ENCODE data around the gene KIF21A. TPM values are rescaled to one million over a fixed set of nuclear protein-coding genes. Genes with fewer than 3 reads are reported as not detected.

The KIF21A gene
- total RNA-seq, 1 experiment from 2014 or later, result 29.1 TPM

DNA sequence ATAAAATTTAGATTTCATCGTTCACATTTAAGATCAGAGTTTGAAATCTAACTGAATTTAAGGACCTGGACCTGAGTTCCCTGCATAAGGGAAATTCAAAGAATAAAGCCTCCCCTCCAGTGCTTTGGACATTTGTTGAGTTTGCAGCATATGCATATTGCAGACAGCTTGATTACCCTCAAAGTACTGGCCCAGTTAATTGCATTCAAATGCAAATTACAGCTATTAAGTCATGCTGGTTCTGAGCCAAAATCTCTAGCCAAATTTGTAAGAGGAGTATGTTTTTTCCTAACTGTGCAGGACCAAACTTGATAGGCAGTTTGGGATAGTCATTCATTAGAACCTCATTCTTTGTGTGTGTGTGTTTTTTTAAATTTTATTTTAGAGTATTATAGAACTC, 9.1 kb upstream of the KIF21A start:
- ChIA-PET RAD21 (ENCODE audit: low non-redundant PET in 1 of 2, low total read pairs in 2 of 2, uncharacterized antibody in 2 of 2, unreplicated experiment in 2 of 2) (no interaction called here), POLR2A (no interaction called here)
- no TSS peak for BruUV-seq (replicated peaks)

DNA sequence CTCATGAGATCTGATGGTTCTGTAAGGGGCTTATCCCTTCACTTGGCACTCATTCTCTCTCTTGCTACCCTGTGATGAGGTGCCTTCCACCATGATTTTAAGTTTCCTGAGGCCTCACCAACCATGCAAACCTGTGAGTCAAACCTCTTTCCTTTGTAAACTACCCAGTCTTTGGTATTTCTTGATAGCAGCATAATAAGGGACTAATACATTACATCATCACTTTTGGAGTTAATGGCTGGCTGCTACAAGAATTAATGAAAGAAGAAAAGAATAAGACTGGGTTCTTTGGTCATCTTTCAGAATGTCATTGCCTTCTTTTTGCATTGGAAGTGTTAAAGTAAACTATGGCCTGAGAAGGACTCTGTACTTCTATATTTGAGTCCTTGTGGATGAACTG, 5.1 kb upstream of the KIF21A start:
- BruUV-seq (replicated peaks), result no TSS peak
- no peak overlapping the region for H3K9ac ChIP-seq (ENCODE audit: low read length)
- no peaks in the 10 kb centered on the region for H3K9me2 ChIP-seq (ENCODE audit: insufficient read depth)
- intact Hi-C loops (cut with micrococcal nuclease), result no loop called here
- peaks cover 6 to 12% of the 10 kb centered on the region in 2 experiments; a peak in 3 of 4 replicates for H3K4me1 ChIP-seq (ENCODE audit: control insufficient read depth in 1 of 2, insufficient read depth in 2 of 2, low read length in 2 of 2)
- ATAC-seq (no peak), DNase-seq (ENCODE audit: low read depth, low spot score) (no peak)
- no peaks in the 10 kb centered on the region for H4K20me1 ChIP-seq (ENCODE audit: insufficient read depth)
- no peak overlapping the region for H3K4me3 ChIP-seq (replicated peaks in 1 of 2; ENCODE audit: low read depth in 1 of 2, low read length in 2 of 2)
- H3K4me2 ChIP-seq (ENCODE audit: low read length), result no peak overlapping the region
- no peaks in the 10 kb centered on the region for H3K27me3 ChIP-seq (ENCODE audit: insufficient read depth, low read length)
- H3K27ac ChIP-seq (ENCODE audit: low read depth, low read length), result no peak overlapping the region
- H3K36me3 ChIP-seq (ENCODE audit: control insufficient read depth in 1 of 2, insufficient read depth in 2 of 2, low read length in 2 of 2), result no peaks in the 10 kb centered on the region
- ChIA-PET RAD21 (ENCODE audit: low non-redundant PET in 1 of 2, low total read pairs in 2 of 2, uncharacterized antibody in 2 of 2, unreplicated experiment in 2 of 2) (no interaction called here), CTCF (no interaction called here), POLR2A (no interaction called here)
- no peaks in the 10 kb centered on the region for H3K9me3 ChIP-seq (ENCODE audit: control insufficient read depth in 1 of 2, insufficient read depth in 1 of 2, low read depth in 1 of 2, low read length in 2 of 2)
- H3K79me2 ChIP-seq (ENCODE audit: insufficient read depth, low read length), result no peaks in the 10 kb centered on the region
- H2AFZ ChIP-seq (ENCODE audit: low read depth, low read length, poor library complexity, severe bottlenecking), result no peak overlapping the region
- TF ChIP-seq, protein P1, sequence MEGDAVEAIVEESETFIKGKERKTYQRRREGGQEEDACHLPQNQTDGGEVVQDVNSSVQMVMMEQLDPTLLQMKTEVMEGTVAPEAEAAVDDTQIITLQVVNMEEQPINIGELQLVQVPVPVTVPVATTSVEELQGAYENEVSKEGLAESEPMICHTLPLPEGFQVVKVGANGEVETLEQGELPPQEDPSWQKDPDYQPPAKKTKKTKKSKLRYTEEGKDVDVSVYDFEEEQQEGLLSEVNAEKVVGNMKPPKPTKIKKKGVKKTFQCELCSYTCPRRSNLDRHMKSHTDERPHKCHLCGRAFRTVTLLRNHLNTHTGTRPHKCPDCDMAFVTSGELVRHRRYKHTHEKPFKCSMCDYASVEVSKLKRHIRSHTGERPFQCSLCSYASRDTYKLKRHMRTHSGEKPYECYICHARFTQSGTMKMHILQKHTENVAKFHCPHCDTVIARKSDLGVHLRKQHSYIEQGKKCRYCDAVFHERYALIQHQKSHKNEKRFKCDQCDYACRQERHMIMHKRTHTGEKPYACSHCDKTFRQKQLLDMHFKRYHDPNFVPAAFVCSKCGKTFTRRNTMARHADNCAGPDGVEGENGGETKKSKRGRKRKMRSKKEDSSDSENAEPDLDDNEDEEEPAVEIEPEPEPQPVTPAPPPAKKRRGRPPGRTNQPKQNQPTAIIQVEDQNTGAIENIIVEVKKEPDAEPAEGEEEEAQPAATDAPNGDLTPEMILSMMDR (IDR thresholded peaks at IDR 0.05 in 2 of 3, conservative IDR thresholded peaks at IDR 0.05 in 1 of 3; ENCODE audit: borderline replicate concordance in 1 of 3, insufficient read depth in 1 of 3, low read depth in 2 of 3, low read length in 2 of 3), result no peak
- no peak for TF ChIP-seq RAD21 (IDR thresholded peaks at IDR 0.05; ENCODE audit: low read depth)
- TF ChIP-seq, protein P2, sequence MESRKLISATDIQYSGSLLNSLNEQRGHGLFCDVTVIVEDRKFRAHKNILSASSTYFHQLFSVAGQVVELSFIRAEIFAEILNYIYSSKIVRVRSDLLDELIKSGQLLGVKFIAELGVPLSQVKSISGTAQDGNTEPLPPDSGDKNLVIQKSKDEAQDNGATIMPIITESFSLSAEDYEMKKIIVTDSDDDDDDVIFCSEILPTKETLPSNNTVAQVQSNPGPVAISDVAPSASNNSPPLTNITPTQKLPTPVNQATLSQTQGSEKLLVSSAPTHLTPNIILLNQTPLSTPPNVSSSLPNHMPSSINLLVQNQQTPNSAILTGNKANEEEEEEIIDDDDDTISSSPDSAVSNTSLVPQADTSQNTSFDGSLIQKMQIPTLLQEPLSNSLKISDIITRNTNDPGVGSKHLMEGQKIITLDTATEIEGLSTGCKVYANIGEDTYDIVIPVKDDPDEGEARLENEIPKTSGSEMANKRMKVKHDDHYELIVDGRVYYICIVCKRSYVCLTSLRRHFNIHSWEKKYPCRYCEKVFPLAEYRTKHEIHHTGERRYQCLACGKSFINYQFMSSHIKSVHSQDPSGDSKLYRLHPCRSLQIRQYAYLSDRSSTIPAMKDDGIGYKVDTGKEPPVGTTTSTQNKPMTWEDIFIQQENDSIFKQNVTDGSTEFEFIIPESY (IDR thresholded peaks at IDR 0.05; ENCODE audit: extremely low read depth, insufficient replicate concordance, low read length), result no peak
- no peak for TF ChIP-seq ZFX (IDR thresholded peaks at IDR 0.05)
- TF ChIP-seq POLR2AphosphoS5 (IDR thresholded peaks at IDR 0.05; ENCODE audit: low read depth, low read length), result no peak
- TF ChIP-seq, protein P3, sequence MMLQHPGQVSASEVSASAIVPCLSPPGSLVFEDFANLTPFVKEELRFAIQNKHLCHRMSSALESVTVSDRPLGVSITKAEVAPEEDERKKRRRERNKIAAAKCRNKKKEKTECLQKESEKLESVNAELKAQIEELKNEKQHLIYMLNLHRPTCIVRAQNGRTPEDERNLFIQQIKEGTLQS (IDR thresholded peaks at IDR 0.05), result no peak
- no peak for TF ChIP-seq TCF7L2 (IDR thresholded peaks at IDR 0.05; ENCODE audit: borderline replicate concordance, extremely low read depth, insufficient read depth, insufficient read length)
- TF ChIP-seq JUND (IDR thresholded peaks at IDR 0.05), result no peak

More for the DNA sequence above, 9.1 kb upstream of the KIF21A start:
- Histone ChIP-seq H3K4me2 (ENCODE audit: low read length) (no peak overlapping the region), H3K4me3 (replicated peaks in 1 of 2; ENCODE audit: low read depth in 1 of 2, low read length in 2 of 2) (no peak overlapping the region), H3K9me2 (ENCODE audit: insufficient read depth) (no peaks in the 10 kb centered on the region), H3K36me3 (ENCODE audit: control insufficient read depth in 1 of 2, insufficient read depth in 2 of 2, low read length in 2 of 2) (no peaks in the 10 kb centered on the region), H3K9ac (ENCODE audit: low read length) (no peak overlapping the region), H3K27ac (ENCODE audit: low read depth, low read length) (no peak overlapping the region), H3K9me3 (ENCODE audit: control insufficient read depth in 1 of 2, insufficient read depth in 1 of 2, low read depth in 1 of 2, low read length in 2 of 2) (no peaks in the 10 kb centered on the region), H2AFZ (ENCODE audit: low read depth, low read length, poor library complexity, severe bottlenecking) (no peak overlapping the region), H3K79me2 (ENCODE audit: insufficient read depth, low read length) (no peaks in the 10 kb centered on the region), H3K4me1 (ENCODE audit: control insufficient read depth in 1 of 2, insufficient read depth in 2 of 2, low read length in 2 of 2) (no peaks in the 10 kb centered on the region), H3K27me3 (ENCODE audit: insufficient read depth, low read length) (no peaks in the 10 kb centered on the region), H4K20me1 (ENCODE audit: insufficient read depth) (no peaks in the 10 kb centered on the region)
- no peak for DNase-seq (ENCODE audit: low read depth, low spot score)
- no peak for TF ChIP-seq TCF7L2 (IDR thresholded peaks at IDR 0.05; ENCODE audit: borderline replicate concordance, extremely low read depth, insufficient read depth, insufficient read length)
- no peak for TF ChIP-seq JUND (IDR thresholded peaks at IDR 0.05)
- TF ChIP-seq, protein P4, sequence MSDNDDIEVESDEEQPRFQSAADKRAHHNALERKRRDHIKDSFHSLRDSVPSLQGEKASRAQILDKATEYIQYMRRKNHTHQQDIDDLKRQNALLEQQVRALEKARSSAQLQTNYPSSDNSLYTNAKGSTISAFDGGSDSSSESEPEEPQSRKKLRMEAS (IDR thresholded peaks at IDR 0.05), result no peak
- TF ChIP-seq ZFX (IDR thresholded peaks at IDR 0.05), result no peak
- TF ChIP-seq, protein P1 (IDR thresholded peaks at IDR 0.05 in 2 of 3, conservative IDR thresholded peaks at IDR 0.05 in 1 of 3; ENCODE audit: borderline replicate concordance in 1 of 3, insufficient read depth in 1 of 3, low read depth in 2 of 3, low read length in 2 of 3), result no peak
- TF ChIP-seq SP1 (IDR thresholded peaks at IDR 0.05; ENCODE audit: low read depth), result no peak
- no peak for TF ChIP-seq EZH2 (IDR thresholded peaks at IDR 0.05)
- TF ChIP-seq FOSL1 (IDR thresholded peaks at IDR 0.05; ENCODE audit: low read depth), result no peak
- intact Hi-C loops (cut with micrococcal nuclease), result no loop called here
- ATAC-seq, result no peak
- CTCF ChIA-PET, result no interaction called here

Measured in HCT116 (cell line).